GM19043 (cell line): Measurements from ENCODE around the gene RFK.
A peak's percentile ranks its signal among the peaks of the same experiment; 100 is the strongest.
"Not testable (repeated sequence)": the region's sequence is repeated elsewhere in the genome, so short reads cannot be mapped to it uniquely, and the experiment has no call there.

ENCODE experiments used
- ATAC-seq: cut with Tn5 transposase; IDR thresholded peaks from one replicate; pipeline ENCODE4 v1.9.1; 2021; ENCODE audit warnings: low read depth; ENCODE audit not compliant: unreplicated experiment

Gene RFK

GRCh38 chr9:76394195-76394959 is at the start of gene RFK:
RFK (minus strand) TSS chr9:76394426; CDS start chr9:76394171, 255 bp downstream.
- ATAC-seq = peak; percentile 54

DNA sequence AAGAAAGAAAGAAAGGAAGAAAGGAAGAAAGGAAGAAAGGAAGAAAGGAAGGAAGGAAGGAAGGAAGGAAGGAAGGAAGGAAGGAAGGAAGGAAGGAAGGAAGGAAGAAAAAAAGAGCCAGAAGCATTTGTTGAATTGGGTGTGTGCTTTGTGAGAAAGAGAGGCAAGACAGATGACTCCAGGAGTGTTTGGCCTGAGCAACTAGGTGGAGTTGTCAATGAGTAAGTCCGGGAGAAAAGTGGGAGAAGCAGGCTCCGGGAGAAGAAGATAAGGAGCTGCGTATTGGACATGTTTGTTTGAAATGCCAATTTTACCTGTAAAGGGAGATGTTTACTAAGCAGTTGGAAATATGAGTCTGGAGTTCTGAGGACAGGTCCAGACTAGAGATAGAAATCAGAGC is 49.7 kb upstream of the RFK start:
- no peak for ATAC-seq

DNA sequence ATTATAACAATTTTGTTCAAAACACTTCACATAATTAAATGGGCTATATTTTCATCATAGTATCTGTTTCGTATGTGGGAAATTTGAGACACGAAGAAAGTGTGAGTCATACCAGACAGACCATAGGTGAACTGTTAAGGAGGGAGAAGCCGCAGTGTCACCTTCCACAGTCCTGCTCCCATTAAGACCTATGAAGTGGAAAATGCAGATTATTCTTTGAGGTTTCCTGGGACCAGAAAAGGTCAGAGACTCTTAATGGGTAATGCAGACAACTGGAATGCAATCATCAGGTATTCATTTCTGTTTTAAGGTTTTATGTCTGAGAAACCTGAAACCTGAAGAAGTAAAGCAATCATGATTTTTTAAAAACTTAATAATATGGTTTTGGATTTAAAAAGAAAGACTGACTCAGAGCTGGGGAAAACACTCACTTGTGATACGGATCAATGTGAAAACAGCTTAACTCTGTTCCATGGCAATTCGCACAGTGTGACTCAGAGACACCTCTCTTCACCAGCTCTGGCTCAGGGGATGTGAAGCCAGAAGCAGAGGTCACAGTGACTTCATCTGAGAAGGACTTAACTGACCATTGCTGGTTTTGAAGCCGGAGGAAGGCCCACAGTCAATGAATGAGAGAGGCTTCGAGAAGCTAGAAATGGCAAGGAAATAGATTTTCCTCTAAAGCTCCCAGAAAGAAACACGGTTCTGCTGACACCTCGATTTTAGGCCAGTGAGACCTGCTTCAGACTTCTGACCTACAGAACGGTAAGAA is 47.5 kb upstream of the RFK start:
- peak; percentile 52 for ATAC-seq

- ATAC-seq = peak; percentile 58
Measured at GRCh38 chr9:76438841-76439588, 44.8 kb upstream of the RFK start.

DNA sequence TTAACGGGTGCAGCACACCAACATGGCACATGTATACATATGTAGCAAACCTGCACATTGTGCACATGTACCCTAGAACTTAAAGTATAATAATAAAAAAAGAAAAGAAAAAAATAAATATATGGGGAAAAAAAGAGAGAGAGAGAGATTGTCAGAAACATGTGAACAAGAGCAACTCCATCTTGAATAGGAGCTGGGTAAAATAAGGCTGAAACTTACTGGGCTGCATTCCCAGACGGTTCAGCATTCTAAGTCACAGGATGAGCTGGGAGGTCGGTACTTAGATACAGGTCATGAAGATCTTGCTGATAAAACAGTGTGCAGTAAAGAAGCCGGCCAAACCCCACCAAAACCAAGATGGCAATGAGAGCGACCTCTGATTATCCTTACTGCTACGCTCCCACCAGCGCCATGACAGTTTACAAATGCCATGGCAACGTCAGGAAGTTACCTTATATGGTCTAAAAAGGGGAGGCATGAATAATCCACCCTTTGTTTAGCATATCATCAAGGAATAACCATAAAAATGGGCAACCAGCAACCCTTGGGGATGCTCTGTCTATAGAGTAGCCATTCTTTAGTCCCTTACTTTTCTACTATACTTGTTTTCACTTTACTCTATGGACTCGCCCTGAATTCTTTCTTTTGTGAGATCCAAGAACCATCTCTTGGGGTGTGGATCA is 42.9 kb upstream of the RFK start:
- ATAC-seq = not testable (repeated sequence)

DNA sequence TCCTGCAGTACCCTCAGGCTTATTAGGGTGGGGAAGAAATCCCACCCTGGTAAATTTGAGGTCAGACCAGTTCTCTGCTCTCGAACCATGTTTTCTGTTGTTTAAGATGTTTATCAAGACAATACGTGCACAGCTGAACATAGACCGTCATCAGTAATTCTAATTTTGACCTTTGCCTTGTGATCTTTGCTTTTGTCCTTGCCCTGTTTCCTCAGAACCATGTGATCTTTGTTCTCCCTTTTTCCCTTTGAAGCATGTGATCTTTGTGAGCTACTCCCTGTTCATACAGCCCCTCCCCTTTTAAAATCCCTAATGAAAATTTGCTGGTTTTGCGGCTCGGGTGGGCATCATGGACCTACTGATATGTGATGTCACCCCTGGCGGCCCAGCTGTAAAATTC is 40.7 kb upstream of the RFK start:
- not testable (repeated sequence) for ATAC-seq

GRCh38 chr9:76433836-76434235 is 39.6 kb upstream of the RFK start:
- no peak for ATAC-seq

DNA sequence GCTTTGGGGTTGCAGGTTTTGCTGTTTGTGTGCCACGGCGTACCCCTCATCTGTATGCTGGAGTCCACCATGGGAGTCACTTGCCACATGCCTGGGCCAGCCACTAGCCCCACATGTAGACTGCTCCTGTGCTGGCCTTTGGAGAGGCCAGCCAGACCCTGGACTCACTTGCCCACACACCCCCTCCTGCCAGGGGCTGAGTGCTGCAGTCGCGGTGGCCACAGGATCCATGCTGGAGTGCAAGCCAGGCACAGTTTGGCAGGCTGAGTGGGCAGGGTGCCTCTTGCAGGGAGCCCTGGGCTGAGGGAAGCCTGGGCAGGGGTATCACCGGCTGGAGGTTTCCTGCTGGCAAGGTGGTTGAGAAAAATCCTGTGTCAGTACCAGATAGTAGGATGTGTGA is 39.2 kb upstream of the RFK start:
- no peak for ATAC-seq

DNA sequence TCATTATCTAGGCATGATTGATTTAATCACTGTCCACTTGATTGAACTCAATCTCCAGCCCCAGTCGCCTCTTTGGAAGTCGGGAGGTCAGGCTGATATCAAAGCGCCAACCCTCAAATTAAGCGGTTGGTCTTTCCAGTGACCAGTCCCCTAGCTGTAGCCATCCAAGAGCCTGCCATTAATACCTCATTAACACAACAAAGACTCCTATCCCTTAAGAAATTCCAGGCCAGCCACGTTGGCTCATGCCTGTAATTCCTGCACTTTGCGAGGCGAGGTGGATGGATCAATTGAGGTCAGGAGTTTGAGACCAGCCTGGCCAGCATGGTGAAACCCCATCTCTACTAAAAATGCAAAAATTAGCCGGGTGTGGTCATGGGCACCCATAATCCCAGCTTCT is 37.4 kb upstream of the RFK start:
- no peak for ATAC-seq

DNA sequence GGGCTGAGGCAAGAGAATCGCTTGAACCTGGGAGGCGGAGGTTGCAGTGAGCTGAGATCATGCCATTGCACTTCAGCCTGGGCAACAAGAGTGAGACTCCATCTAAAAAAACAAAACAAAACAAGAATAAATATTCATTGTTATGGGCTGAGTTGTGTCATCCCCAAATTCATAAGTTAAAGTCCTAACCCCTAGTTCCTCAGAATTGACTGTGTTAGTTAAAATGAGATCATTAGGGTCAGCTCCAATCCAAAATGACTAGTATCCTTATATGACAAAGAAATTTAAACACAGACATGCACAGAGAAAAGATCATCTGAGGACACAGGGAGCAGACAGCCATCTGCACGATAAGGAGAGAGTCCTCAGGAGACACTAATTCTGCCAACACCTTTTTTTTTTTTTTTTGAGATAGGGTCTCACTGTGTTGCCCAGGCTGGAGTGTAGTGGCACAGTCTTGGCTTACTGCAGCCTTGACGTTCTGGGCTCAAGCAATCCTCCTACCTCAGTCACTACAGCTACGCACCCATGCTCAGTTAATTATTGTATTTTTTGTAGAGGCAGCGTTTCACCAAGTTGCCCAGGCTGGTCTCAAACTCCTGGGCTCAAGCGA is 32.7 kb upstream of the RFK start:
- no peak for ATAC-seq

- no peak for ATAC-seq
Measured at GRCh38 chr9:76425677-76426453, 31.6 kb upstream of the RFK start.

GRCh38 chr9:76424491-76424890 is 30.3 kb upstream of the RFK start:
- ATAC-seq = no peak

DNA sequence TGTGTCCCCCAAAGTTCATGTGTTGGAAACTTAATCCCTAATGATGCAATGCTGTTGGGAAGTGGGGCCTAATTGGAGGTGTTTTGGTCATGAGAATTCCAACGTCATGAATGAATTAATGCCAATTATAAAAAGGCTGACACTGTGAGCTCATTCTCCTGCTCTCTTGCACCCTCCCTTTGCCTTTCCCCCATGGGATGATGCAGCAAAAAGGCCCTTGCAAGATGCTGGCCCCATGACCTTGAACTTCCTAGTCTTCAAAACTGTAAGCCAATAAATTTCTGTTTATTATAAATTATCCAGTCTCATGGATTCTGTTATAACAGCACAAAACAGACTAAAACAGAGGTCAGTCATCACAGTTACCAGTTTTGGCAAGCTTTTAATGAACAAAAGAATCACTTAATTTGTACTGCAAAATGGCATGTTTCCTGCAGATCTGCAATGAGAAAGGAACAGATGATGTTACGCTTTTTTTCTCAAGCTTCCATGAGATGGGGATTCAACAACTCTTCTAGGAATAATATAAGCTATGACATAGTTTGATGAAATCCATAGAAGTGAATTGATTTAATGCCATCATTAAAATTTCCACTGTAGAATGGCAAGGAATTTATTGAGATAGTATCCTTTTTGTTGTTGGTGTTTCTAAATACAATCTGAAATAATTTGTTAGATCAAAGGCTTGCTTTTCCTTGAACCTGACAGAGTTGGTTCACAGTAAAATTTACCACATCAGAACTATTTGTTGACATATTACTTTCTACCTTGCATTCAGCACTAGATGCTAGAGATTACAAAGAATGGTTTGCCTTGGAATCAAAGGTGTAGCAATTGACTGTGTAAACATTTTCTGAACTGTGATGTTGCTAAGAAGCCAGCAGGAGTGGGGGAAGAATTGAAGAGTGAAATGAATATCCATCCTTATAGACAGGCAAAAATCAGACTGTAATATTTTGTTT is 29.3 kb upstream of the RFK start:
- ATAC-seq = no peak

DNA sequence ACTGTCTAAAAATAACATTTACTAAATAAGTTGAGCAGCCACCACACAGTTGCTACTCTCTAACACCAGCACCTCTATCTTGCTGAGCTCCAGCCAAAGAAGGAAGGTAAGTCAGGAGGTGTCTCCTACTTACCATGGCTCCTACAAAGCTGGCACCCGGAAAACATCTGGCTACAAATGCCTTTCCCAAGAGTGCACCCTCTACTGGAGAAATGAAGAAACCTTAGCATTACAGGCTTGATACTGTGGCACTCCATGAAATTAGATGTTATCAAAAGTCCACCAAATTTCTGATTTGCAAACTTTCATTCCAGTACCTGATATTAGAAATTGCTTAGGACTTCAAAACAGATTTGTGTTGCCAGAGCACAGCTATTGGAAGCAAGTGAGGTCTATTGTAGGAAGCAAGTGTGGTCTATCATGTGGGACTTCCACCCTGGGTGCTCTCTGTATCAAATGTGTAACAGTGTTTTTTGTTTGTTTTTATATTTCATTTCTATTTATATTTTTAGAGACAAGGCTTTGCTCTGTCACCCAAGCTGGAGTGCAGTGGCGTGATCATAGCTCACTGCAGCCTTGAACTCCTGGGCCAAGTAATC is 25.7 kb upstream of the RFK start:
- no peak for ATAC-seq

- ATAC-seq = no peak
Measured at GRCh38 chr9:76417394-76417793, 23.2 kb upstream of the RFK start.

- no peak for ATAC-seq
Measured at GRCh38 chr9:76415731-76416130, 21.5 kb upstream of the RFK start.

DNA sequence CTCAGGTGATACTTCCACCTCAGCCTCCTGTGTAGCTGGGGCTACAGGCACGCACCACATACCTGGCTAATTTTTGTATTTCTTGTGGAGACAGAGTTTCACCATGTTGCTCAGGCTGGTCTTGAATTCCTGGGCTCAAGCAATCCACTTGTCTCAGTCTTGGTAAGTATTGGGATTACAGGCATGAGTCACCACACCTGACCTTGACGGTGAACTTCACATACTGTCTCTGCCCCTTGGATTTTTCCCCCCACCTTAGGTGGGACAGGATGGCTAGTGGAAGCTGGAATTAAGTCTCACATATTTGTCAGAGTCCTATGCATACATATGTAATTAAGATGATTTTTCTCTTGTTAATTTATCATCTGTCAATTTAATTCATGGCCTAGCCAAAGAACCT is 20.9 kb upstream of the RFK start:
- no peak for ATAC-seq

DNA sequence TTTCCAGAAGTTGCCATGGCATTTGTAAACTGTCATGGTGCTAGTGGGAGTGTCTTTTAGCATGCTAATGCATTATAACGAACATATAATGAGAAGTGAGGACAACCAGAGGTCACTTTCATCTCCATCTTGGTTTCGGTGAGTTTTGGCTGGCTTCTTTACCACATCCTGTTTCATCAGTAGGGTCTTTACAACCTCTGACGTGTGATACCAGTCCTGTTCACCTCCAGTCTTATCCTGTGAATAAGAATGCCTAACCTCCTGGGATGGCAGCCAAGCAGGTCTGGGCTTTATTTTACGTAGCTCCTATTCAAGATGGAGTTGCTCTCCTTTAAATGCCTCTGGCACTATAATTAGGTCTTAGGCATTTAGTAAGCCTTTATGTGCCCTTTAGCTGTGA is 20.4 kb upstream of the RFK start:
- peak; percentile 69 for ATAC-seq
